ENCODE measurements around the gene SLC9A9.

DNA sequence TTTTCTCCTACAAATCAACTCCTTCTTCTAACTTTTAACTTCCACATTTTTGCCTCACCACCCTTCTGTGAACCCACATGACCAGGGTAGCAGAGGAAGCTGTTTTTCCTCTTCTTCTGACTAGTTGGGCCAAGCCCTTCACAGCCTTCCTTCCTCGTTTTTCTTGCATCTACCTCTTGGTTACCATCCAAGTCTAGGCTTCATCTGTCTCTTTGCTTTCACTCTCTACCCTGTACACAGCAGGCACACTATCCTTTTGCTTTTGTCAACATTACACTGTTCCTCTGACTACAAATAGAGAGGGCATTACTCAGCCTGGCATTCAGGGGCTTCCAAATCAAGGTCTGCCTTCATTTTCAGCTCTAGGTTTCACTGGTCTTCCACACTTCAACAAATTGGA is 22.0 kb downstream of the SLC9A9 start:
- TF ChIP-seq, protein P1, sequence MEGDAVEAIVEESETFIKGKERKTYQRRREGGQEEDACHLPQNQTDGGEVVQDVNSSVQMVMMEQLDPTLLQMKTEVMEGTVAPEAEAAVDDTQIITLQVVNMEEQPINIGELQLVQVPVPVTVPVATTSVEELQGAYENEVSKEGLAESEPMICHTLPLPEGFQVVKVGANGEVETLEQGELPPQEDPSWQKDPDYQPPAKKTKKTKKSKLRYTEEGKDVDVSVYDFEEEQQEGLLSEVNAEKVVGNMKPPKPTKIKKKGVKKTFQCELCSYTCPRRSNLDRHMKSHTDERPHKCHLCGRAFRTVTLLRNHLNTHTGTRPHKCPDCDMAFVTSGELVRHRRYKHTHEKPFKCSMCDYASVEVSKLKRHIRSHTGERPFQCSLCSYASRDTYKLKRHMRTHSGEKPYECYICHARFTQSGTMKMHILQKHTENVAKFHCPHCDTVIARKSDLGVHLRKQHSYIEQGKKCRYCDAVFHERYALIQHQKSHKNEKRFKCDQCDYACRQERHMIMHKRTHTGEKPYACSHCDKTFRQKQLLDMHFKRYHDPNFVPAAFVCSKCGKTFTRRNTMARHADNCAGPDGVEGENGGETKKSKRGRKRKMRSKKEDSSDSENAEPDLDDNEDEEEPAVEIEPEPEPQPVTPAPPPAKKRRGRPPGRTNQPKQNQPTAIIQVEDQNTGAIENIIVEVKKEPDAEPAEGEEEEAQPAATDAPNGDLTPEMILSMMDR (IDR thresholded peaks at IDR 0.05; ENCODE audit: poor library complexity) = no peak
- no peak for TF ChIP-seq EZH2 (IDR thresholded peaks at IDR 0.05; ENCODE audit: borderline replicate concordance)
- no peak for TF ChIP-seq EZH2phosphoT487 (IDR thresholded peaks at IDR 0.05; ENCODE audit: low read depth, severe bottlenecking, unreplicated experiment)
